Stimulated activated CD4-positive, alpha-beta T cell treated with anti-CD3 and anti-CD28 coated beads, Interleukin-4, amount 100 ng/mL, for 48 hours (primary cell): ENCODE results near the gene HMGXB4.
A peak's percentile ranks its signal among the peaks of the same experiment; 100 is the strongest.

Experiments
- DNase-seq, 2 donors: peaks; one replicate each; pipeline ENCODE4 v3.0.0-alpha.2; 2020; ENCODE audit warnings: low read depth in 2 of 2

Gene HMGXB4

GRCh38 chr22:35258191-35258988, 1.1 kb downstream of the HMGXB4 start:
- no peak for DNase-seq

- no peak for DNase-seq
Measured at GRCh38 chr22:35264986-35265385, 7.7 kb downstream of the HMGXB4 start.

GRCh38 chr22:35266277-35266676, 9.0 kb downstream of the HMGXB4 start:
- DNase-seq: no peak

- DNase-seq: no peak
Measured at GRCh38 chr22:35269630-35270029, 12.3 kb downstream of the HMGXB4 start.

DNA sequence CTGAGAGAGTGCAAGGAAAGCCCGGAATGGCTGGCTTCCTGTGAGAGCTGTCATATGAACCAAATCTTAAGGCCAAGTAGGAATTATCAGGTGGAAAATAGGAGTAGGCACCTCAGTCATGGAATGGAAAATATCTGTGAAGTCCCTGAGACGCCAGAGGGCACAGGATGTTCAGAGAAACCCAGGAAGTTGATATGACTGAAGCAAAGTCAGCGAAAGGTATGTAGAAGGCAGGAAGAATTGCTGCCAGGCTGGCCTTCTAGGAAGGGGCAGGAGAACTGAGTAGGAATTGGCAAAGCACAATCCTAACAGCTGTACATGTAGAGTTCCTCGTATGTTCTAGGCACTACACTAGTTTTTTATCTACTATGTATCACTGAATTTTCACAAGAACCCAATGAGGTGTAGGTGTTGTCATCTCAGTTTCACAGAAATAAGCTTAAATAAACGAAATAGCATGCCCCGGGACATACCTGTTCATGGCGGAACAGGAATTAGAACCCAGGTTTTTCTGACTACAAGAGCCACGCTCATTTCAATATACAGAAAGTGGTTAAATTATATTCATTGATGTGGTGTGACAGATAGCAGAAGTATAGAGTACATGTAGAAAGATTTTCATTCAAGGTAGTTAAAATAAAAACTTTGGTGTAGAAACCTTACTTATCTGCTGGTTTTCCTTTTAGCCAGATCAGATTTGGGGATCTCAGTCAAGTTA, 17.0 kb downstream of the HMGXB4 start:
- no peak for DNase-seq

GRCh38 chr22:35275580-35275979, 18.3 kb downstream of the HMGXB4 start:
- no peak for DNase-seq

- no peak for DNase-seq
Measured at GRCh38 chr22:35276019-35276418, 18.7 kb downstream of the HMGXB4 start.

- no peak for DNase-seq
Measured at GRCh38 chr22:35288116-35288515, 30.8 kb downstream of the HMGXB4 start.

DNA sequence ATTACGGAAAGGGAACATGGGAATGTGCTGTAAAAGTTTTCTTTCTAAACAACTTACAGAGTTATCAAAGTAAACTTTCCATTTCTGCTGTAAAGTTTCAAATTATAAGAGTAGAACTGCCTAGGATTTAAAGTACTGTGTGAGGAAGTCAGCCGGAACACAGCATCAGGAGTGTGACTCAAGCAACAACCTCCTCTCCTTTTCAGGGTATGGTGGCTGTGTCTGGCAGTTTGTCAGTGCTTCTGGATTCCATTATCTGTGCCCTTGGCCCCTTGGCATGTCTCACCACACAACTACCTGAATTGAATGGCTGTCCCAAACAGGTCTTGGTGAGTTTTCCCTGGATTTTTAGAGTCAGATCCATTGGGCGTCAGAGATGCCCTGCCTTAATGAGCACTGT, 35.5 kb downstream of the HMGXB4 start:
- no peak for DNase-seq

GRCh38 chr22:35296051-35296450, 38.8 kb downstream of the HMGXB4 start:
- no peak for DNase-seq

GRCh38 chr22:35299217-35299672, 42.0 kb downstream of the HMGXB4 start:
- DNase-seq: no peak

DNA sequence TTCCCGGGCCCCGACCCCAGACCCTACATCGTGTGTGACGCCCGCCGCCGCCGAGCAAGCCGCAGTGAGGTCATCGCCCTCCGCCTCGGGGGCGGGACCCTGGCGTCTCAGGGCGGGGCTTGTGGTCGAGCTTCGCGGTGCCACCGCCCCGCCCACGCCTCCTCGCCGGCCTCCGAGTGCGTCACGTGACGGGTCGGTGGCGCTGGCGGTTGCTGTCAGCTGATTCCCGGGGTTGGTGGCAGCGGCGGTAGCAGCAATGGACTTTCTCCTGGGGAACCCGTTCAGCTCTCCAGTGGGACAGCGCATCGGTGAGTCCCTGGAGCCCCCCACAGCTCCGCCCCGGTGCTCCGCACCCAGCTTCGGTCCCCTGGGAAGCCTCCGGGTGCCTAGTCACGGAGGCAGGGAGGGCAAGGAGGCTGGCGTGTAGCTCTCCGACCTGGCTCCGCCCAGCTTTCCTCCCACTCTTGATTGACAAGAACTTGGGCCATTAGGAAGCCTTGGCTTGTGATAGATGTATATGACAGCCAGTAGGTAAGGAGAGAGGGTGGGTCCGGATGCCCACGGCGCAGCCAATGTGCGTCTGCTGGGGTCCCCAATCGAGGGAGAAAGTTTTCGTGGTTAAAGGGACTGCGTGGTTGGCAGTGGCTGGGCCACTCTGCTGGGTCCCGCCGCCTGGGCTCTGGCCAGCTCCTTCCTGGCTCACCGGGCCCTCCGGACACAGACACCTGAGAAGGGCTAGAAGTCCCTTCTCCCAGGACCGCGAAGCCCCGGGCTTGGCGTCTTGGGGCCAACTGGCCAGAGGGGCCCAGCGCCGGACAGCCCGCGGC, 42.6 kb downstream of the HMGXB4 start, which contains the start of gene TOM1:
TOM1 (plus strand) TSS at position 222 of the 827 bp plus-strand sequence; CDS start at position 257, 35 bp downstream.
- peak; percentile 94 to 98 for DNase-seq

DNA sequence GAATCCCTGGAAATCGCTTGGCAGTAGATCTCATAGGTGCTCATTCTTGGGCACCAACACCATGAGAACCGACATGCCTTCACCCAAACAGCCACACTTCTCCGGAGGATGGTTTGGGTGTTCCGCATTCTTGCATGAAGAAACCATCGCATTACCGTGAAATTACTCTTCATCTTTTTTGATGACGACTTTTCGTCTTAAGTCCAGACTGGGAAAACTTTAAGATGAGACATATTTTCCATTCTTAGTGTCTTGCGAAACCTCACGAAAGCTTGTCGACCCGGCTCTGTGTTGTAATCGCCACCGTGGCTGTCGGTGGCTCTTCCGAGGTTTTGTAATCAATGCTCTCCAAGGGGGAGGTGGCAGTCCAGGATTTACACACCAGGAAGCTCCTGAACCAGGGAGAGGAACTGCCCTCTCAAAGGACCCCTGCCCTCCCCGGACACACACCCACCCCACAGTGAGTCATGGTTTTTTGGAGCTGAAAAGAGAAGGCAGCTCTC, 44.1 kb downstream of the HMGXB4 start:
- DNase-seq: no peak

- DNase-seq: no peak
Measured at GRCh38 chr22:35303029-35303624, 45.8 kb downstream of the HMGXB4 start.

DNA sequence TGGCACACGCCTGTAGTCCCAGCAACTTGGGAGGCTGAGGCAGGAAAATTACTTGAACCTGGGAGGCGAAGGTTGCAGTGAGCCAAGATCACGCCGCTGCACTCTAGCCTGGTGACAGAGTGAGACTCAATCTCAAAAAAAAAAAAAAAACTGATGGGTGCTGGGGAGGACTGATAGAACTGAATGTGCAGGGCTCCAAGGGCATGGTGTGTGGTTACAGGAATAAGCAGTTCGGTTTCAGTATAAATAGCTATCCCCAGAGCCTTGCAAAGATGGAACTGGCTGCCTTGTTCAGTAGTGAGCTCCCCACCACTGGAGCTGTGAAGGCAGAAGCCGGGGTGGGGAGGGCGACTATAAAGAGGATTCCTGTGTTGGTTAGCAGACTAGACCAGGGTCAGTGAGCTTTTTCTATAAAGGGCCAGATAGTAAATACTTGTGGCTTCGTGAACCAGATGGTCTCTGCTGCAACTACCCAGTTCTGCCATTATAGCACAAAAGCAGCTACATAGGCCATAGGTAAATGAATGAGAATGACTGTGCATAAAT, 48.3 kb downstream of the HMGXB4 start:
- DNase-seq: no peak

DNA sequence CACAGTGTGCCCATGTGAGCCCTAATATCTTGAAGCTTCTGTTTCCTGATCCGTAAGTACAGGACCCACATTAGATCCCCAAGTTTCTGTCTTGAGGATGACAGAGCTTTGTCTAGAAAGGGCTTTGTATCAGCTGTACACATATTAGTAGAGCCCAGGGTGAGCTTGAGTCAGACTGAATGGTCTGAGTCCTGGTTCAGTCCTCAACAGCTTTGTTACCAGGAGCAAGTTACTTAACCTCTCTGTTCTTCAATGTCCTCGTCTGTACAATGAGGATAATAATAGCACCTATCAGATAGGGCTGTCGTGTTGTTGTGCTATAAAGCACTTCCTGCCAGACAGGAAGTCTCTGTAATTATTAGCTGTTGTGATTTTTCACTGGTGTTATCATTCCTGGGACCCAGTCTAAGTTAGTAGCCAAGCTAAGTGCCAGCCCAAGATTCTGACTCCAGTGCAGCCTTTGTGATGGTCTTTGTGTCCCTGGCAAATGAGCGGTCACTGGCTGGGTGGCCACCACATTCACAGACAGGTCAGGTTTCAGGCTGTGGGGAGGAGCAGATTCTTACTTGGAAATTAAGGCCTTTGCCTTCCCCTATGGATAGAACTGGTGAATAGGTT, 49.2 kb downstream of the HMGXB4 start:
- DNase-seq: no peak

DNA sequence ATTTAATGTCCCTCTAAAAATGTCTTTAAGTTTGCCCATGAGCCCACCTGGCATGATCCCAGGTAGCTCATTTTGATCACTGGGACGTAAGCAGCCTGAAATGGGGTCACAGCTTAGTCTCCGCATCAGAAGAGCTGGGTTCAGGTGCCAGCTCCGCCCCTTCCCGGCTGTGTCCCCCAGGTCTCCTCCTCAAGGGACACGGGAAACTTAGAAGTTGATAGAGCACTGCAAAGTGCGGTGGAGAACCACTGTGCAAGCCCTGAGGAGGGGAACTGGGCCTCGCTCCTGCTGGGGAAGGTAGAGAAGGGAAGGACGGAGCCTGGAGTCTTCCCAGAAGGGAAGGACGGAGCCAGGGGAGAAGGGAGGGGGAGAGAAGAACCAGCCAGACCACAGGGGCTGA, 50.1 kb downstream of the HMGXB4 start:
- DNase-seq: no peak

DNA sequence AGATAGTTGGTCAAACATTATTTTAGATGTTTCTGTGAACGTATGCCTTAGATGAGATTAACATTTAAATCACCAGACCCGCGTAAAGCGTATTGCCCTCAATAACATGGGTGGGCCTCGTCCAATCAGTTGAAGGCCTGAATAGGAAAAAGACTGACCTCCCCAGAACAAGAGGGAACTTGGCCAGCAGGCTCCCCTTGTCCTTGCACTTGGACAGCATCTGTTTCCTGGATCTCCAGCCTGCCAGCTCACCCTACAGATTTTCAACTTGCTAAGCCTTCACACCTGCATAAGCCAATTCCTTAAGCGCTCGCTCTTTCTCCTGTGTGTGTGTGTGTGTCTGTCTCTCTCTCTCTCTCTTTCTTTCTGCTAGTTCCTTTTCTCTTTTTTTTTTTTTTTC, 50.6 kb downstream of the HMGXB4 start:
- no peak for DNase-seq

DNA sequence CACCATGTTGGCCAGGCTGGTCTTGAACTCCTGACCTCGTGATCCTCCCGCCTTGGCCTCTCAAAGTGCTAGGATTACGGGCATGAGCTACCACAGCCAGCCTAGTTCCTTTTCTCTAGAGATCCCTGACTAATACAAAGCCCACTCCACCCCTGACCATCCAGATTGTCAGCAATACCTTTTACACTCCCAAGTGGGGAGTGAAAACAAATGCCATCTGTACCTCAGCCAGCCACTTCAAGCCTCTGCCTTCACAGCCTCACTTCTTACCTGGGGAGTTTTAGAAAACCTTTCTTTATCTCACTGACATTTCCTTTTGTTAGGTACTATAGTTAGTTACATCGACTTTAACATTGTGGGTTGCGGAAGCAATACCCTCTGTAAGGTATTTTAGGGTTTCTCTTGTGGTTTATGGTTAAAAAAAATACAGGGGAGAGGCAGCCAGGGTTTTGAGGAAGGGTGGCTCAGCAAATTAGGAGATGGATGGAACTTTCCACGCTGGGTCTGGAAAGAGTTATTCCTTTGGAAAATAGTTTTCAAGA, 51.3 kb downstream of the HMGXB4 start:
- DNase-seq: no peak
